ENCODE measurements around the gene ARCN1.
"Not testable (repeated sequence)": the region's sequence is repeated elsewhere in the genome, so short reads cannot be mapped to it uniquely, and the experiment has no call there.

ARCN1 gene

GRCh38 chr11:118611433-118611795, 39.2 kb downstream of the ARCN1 start:
- not testable (repeated sequence) for ATAC-seq

DNA sequence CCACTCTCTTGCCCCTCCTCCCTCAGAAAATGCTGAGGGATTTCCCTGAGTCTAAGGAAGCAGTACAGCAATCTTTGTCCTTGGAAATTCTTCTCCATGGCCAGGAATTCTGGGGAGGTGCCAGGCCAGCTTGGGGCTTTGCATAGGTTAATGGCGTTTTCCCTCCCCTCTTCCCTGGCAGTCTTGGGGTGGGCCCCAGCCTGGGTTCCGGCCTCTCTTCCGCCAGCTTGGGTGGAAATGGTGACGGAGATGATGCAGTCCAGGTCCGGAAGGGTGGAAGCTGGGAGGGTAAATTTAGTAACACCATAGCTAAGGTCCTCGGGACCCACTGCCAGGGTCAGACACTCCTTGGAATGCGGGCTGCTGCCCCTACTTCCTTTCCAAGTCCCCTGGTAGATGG, 40.2 kb downstream of the ARCN1 start:
- no peak for ATAC-seq
- TF ChIP-seq PPARA (CRISPR knock-in tag; IDR thresholded peaks at IDR 0.05; ENCODE audit: borderline replicate concordance), result no peak
- no peak for TF ChIP-seq ESRRG (CRISPR knock-in tag; IDR thresholded peaks at IDR 0.05)

GRCh38 chr11:118614511-118614910, 42.3 kb downstream of the ARCN1 start:
- no peak for TF ChIP-seq ZFP30 (CRISPR knock-in tag; IDR thresholded peaks at IDR 0.05)
- no peak for TF ChIP-seq TCF4 (CRISPR knock-in tag; IDR thresholded peaks at IDR 0.05; ENCODE audit: borderline replicate concordance)
- no peak for TF ChIP-seq ZNF8 (CRISPR knock-in tag; IDR thresholded peaks at IDR 0.05)
- TF ChIP-seq TOX (CRISPR knock-in tag; IDR thresholded peaks at IDR 0.05; ENCODE audit: borderline replicate concordance), result no peak
- TF ChIP-seq, protein P1, sequence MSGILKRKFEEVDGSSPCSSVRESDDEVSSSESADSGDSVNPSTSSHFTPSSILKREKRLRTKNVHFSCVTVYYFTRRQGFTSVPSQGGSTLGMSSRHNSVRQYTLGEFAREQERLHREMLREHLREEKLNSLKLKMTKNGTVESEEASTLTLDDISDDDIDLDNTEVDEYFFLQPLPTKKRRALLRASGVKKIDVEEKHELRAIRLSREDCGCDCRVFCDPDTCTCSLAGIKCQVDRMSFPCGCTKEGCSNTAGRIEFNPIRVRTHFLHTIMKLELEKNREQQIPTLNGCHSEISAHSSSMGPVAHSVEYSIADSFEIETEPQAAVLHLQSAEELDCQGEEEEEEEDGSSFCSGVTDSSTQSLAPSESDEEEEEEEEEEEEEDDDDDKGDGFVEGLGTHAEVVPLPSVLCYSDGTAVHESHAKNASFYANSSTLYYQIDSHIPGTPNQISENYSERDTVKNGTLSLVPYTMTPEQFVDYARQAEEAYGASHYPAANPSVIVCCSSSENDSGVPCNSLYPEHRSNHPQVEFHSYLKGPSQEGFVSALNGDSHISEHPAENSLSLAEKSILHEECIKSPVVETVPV (CRISPR knock-in tag; IDR thresholded peaks at IDR 0.05), result no peak
- TF ChIP-seq, protein P2, sequence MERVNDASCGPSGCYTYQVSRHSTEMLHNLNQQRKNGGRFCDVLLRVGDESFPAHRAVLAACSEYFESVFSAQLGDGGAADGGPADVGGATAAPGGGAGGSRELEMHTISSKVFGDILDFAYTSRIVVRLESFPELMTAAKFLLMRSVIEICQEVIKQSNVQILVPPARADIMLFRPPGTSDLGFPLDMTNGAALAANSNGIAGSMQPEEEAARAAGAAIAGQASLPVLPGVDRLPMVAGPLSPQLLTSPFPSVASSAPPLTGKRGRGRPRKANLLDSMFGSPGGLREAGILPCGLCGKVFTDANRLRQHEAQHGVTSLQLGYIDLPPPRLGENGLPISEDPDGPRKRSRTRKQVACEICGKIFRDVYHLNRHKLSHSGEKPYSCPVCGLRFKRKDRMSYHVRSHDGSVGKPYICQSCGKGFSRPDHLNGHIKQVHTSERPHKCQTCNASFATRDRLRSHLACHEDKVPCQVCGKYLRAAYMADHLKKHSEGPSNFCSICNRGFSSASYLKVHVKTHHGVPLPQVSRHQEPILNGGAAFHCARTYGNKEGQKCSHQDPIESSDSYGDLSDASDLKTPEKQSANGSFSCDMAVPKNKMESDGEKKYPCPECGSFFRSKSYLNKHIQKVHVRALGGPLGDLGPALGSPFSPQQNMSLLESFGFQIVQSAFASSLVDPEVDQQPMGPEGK (CRISPR knock-in tag; IDR thresholded peaks at IDR 0.05; ENCODE audit: borderline replicate concordance), result no peak
- no peak for TF ChIP-seq ARNTL (CRISPR knock-in tag; IDR thresholded peaks at IDR 0.05; ENCODE audit: borderline replicate concordance, low read depth)
- no peak for TF ChIP-seq OSR1 (CRISPR knock-in tag; IDR thresholded peaks at IDR 0.05)
- TF ChIP-seq ZNF565 (CRISPR knock-in tag; conservative IDR thresholded peaks at IDR 0.05; ENCODE audit: low read depth), result no peak
- TF ChIP-seq GLIS3 (CRISPR knock-in tag; IDR thresholded peaks at IDR 0.05), result no peak
- no peak for TF ChIP-seq ESRRG (CRISPR knock-in tag; IDR thresholded peaks at IDR 0.05)
- no peak for TF ChIP-seq ZNF70 (CRISPR knock-in tag; IDR thresholded peaks at IDR 0.05)
- no peak for TF ChIP-seq CREB5 (CRISPR knock-in tag; IDR thresholded peaks at IDR 0.05; ENCODE audit: low read depth)
- no peak for TF ChIP-seq SNAI2 (CRISPR knock-in tag; IDR thresholded peaks at IDR 0.05)
- TF ChIP-seq PPARA (CRISPR knock-in tag; IDR thresholded peaks at IDR 0.05; ENCODE audit: borderline replicate concordance), result no peak
- no peak for TF ChIP-seq CSDC2 (CRISPR knock-in tag; IDR thresholded peaks at IDR 0.05)
- no peak for ATAC-seq

DNA sequence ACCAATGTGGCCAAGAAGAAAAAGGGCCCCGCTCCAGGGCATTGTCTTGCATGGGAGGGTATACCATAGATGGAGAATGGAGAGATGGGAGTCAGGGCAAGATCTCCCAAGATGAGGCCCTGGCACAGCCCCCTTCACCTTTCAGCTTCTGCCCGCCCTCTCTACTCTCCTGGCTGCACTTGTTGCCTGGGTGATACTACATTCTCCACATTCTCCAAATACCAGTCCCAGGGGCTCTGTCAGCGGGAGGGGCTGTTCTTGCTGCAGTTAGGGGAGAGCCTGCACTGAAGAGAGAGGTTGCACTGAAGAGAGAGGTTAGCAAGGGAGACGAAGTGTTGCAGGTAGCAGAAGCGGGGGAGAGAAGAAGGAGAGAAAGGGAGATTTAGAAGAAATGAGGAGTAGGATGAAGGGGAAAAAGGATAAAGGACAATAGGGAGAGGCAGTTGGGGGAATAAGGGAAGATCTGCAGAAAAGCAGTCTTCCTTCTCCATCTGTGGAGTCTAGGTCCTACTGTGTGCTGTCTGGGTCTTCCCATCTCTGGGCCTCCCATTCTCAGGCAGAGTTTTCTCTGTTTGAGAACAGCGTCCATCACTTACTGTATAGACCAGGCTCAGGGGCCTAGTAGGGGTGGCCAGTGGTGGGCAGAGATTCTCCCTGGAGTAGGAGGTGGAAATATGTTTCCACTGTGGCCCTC, 43.2 kb downstream of the ARCN1 start:
- peak; percentile 5; the same call in 2 of the 3 replicates for ATAC-seq
- TF ChIP-seq ZNF70 (CRISPR knock-in tag; IDR thresholded peaks at IDR 0.05), result no peak
- TF ChIP-seq, protein P2 (CRISPR knock-in tag; IDR thresholded peaks at IDR 0.05; ENCODE audit: borderline replicate concordance), result peak; percentile 89; the same call in 1 of the 2 replicates

DNA sequence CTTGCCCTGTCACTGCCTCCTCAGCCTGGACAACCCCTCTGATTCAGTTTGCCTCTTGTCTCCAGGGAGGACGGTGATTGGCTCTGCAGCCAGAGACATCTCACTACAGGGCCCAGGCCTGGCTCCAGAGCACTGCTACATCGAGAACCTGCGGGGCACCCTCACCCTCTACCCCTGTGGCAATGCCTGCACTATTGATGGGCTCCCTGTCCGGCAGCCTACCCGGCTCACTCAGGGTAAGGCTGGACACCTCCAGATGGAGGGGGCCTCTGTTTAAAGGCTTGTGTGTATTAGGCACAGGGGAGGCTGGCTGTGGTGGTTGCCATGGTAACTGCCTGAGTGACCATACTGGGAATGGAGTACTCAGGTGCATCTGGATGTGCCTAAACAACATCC, 43.8 kb downstream of the ARCN1 start:
- no peak for ATAC-seq
- TF ChIP-seq, protein P2 (CRISPR knock-in tag; IDR thresholded peaks at IDR 0.05; ENCODE audit: borderline replicate concordance), result no peak
- TF ChIP-seq SNAI2 (CRISPR knock-in tag; IDR thresholded peaks at IDR 0.05) (no peak), ZNF70 (CRISPR knock-in tag; IDR thresholded peaks at IDR 0.05) (no peak)
